OCI-LY3 (cell line): ENCODE measurements around the gene CHDH.

ENCODE experiments used
- CTCF ChIP-seq: fragments of 200-600, 300-600 bp; sonication (generic); IDR thresholded peaks from 2 replicates; pipeline ENCODE4 v1.5.1; 2014; ENCODE audit warnings: antibody characterized with exemption, low read length, low read depth
- EZH2phosphoT487 ChIP-seq: fragments of 200-600 bp; shearing (Covaris generic); IDR thresholded peaks from 2 replicates; pipeline ENCODE4 v1.6.1; 2018; ENCODE audit warnings: antibody characterized with exemption, mixed run types, low read depth

- TF ChIP-seq CTCF: no peak
- TF ChIP-seq EZH2phosphoT487: no peak
Measured at GRCh38 chr3:53846851-53847155, 584 bp upstream of the CHDH start.
